ENCODE results near the gene E2F8. TPM values are rescaled to one million over a fixed set of nuclear protein-coding genes. Genes with fewer than 3 reads are reported as not detected.

The E2F8 gene
- total RNA-seq, 1 experiment from 2014 or later, result 18.4 TPM

DNA sequence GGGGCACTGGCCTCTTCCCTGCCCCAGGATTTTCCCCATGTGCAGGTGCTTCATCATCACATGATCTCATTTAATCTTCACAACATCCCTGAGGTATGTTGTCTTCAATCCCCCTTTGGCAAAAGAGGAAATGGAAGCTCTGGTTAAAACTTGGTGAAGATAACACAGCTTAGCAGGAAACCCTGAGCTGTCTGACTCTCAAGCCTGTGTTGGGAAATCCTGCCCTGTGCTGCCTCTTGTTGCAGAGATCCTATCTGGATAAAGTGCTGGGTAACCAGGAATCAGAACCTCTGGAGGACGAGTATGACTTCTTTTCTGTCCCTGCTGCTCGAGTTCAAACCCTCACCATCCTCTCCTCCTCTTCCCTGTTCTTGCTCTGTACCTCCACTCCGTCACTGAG, 13.1 kb upstream of the E2F8 start:
- ATAC-seq, result no peak
- ChIA-PET CTCF (no interaction called here), POLR2A (no interaction called here), RAD21 (ENCODE audit: low non-redundant PET in 1 of 2, low total read pairs in 2 of 2, uncharacterized antibody in 2 of 2, unreplicated experiment in 2 of 2) (no interaction called here)
- no TSS peak for BruUV-seq (replicated peaks)
- Histone ChIP-seq H4K20me1 (ENCODE audit: insufficient read depth) (no peaks in the 10 kb centered on the region), H3K9me2 (ENCODE audit: insufficient read depth) (no peaks in the 10 kb centered on the region), H3K4me3 (replicated peaks in 1 of 2; ENCODE audit: low read depth in 1 of 2, low read length in 2 of 2) (no peak overlapping the region), H3K9me3 (ENCODE audit: control insufficient read depth in 1 of 2, insufficient read depth in 1 of 2, low read depth in 1 of 2, low read length in 2 of 2) (no peaks in the 10 kb centered on the region; a peak in 1 of 4 replicates), H3K4me1 (ENCODE audit: control insufficient read depth in 1 of 2, insufficient read depth in 2 of 2, low read length in 2 of 2) (no peaks in the 10 kb centered on the region), H3K79me2 (ENCODE audit: insufficient read depth, low read length) (no peaks in the 10 kb centered on the region), H3K9ac (ENCODE audit: low read length) (no peak overlapping the region), H3K27me3 (ENCODE audit: insufficient read depth, low read length) (no peaks in the 10 kb centered on the region), H3K4me2 (ENCODE audit: low read length) (no peak overlapping the region), H2AFZ (ENCODE audit: low read depth, low read length, poor library complexity, severe bottlenecking) (no peak overlapping the region), H3K36me3 (ENCODE audit: control insufficient read depth in 1 of 2, insufficient read depth in 2 of 2, low read length in 2 of 2) (no peaks in the 10 kb centered on the region), H3K27ac (ENCODE audit: low read depth, low read length) (no peak overlapping the region)
- intact Hi-C loops (cut with micrococcal nuclease), result loop anchor here (10.0 kb wide), 1 partner anchor 491 kb away; no protein-coding TSS in a partner anchor
- TF ChIP-seq POLR2AphosphoS5 (IDR thresholded peaks at IDR 0.05; ENCODE audit: low read depth, low read length), result no peak
- TF ChIP-seq, protein P1, sequence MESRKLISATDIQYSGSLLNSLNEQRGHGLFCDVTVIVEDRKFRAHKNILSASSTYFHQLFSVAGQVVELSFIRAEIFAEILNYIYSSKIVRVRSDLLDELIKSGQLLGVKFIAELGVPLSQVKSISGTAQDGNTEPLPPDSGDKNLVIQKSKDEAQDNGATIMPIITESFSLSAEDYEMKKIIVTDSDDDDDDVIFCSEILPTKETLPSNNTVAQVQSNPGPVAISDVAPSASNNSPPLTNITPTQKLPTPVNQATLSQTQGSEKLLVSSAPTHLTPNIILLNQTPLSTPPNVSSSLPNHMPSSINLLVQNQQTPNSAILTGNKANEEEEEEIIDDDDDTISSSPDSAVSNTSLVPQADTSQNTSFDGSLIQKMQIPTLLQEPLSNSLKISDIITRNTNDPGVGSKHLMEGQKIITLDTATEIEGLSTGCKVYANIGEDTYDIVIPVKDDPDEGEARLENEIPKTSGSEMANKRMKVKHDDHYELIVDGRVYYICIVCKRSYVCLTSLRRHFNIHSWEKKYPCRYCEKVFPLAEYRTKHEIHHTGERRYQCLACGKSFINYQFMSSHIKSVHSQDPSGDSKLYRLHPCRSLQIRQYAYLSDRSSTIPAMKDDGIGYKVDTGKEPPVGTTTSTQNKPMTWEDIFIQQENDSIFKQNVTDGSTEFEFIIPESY (IDR thresholded peaks at IDR 0.05; ENCODE audit: extremely low read depth, insufficient replicate concordance, low read length), result no peak
- no peak for TF ChIP-seq SP1 (IDR thresholded peaks at IDR 0.05; ENCODE audit: low read depth)
- TF ChIP-seq YY1 (IDR thresholded peaks at IDR 0.05; ENCODE audit: extremely low read depth, insufficient replicate concordance, low read depth, low read length), result no peak
- no peak for TF ChIP-seq SRF (IDR thresholded peaks at IDR 0.05; ENCODE audit: low read depth)
- no peak for TF ChIP-seq TCF7L2 (IDR thresholded peaks at IDR 0.05; ENCODE audit: borderline replicate concordance, extremely low read depth, insufficient read depth, insufficient read length)
- no peak for TF ChIP-seq RAD21 (IDR thresholded peaks at IDR 0.05; ENCODE audit: low read depth)
- TF ChIP-seq FOSL1 (IDR thresholded peaks at IDR 0.05; ENCODE audit: low read depth), result no peak
- no peak for TF ChIP-seq JUND (IDR thresholded peaks at IDR 0.05)
- TF ChIP-seq CBX3 (IDR thresholded peaks at IDR 0.05; ENCODE audit: low read depth), result no peak
- DNase-seq (ENCODE audit: low read depth, low spot score), result no peak

All from HCT116 (cell line).